MM.1S (cell line): ENCODE data around the gene ZNF320.
A peak's percentile ranks its signal among the peaks of the same experiment; 100 is the strongest.

Experiments
- DNase-seq: peaks from one replicate; pipeline ENCODE4 v3.0.0-alpha.2; 2015
- H2AFZ ChIP-seq: fragments of 300-600 bp; sonication (generic); 2 replicates; pipeline ENCODE4 v1.6.0; 2016; ENCODE audit warnings: antibody characterized with exemption, low read length
- H3F3A ChIP-seq: fragments of 300-600 bp; sonication (generic); 2 replicates; pipeline ENCODE4 v1.6.1; 2016; ENCODE audit warnings: mild to moderate bottlenecking, antibody characterized with exemption, low read length, moderate library complexity, mixed read lengths; ENCODE audit not compliant: insufficient read depth
- H3K27ac ChIP-seq: fragments of 300-600 bp; sonication (generic); 2 replicates; pipeline ENCODE4 v1.5.1; 2016; ENCODE audit warnings: mild to moderate bottlenecking, low read length
- H3K27me3 ChIP-seq: fragments of 300-600 bp; sonication (generic); replicated peaks from 2 replicates; pipeline ENCODE4 v1.6.0; 2016; ENCODE audit warnings: low read length; ENCODE audit not compliant: insufficient read depth
- H3K36me3 ChIP-seq: fragments of 300-600 bp; sonication (generic); replicated peaks from 2 replicates; pipeline ENCODE4 v1.6.1; 2016; ENCODE audit warnings: mild to moderate bottlenecking, low read length, mixed read lengths; ENCODE audit not compliant: insufficient read depth
- H3K4me1 ChIP-seq: fragments of 300-600 bp; sonication (generic); 2 replicates; pipeline ENCODE4 v1.6.1; 2016; ENCODE audit warnings: low read length, mixed read lengths
- H3K4me2 ChIP-seq: fragments of 300-600 bp; sonication (generic); 2 replicates; pipeline ENCODE4 v1.6.0; 2016; ENCODE audit warnings: low read depth, low read length
- H3K4me3 ChIP-seq: fragments of 300-600 bp; sonication (generic); 2 replicates; pipeline ENCODE4 v1.5.1; 2016; ENCODE audit warnings: low read length, mixed read lengths
- H3K79me2 ChIP-seq: fragments of 300-600 bp; sonication (generic); 2 replicates; pipeline ENCODE4 v1.6.1; 2016; ENCODE audit warnings: mixed run types, low read length, mixed read lengths
- H3K9ac ChIP-seq: fragments of 300-600 bp; sonication (generic); 2 replicates; pipeline ENCODE4 v1.6.1; 2016; ENCODE audit warnings: low read length, mixed read lengths
- H3K9me2 ChIP-seq: fragments of 300-600 bp; sonication (generic); replicated peaks from 2 replicates; pipeline ENCODE4 v1.6.1; 2016; ENCODE audit warnings: mild to moderate bottlenecking, low read length, mixed read lengths; ENCODE audit not compliant: insufficient read depth
- H3K9me3 ChIP-seq: fragments of 300-600 bp; sonication (generic); replicated peaks from 2 replicates; pipeline ENCODE4 v1.6.1; 2016; ENCODE audit warnings: mild to moderate bottlenecking, low read length, mixed read lengths; ENCODE audit not compliant: insufficient read depth
- H4K20me1 ChIP-seq: fragments of 300-600 bp; sonication (generic); 2 replicates; pipeline ENCODE4 v1.6.1; 2016; ENCODE audit warnings: mild to moderate bottlenecking, low read length, moderate library complexity, mixed read lengths; ENCODE audit not compliant: insufficient read depth
- EZH2 ChIP-seq: fragments of 300-600 bp; sonication (generic); optimal IDR thresholded peaks from 2 replicates; pipeline ENCODE3; 2017; ENCODE audit warnings: low read depth, mild to moderate bottlenecking, antibody characterized with exemption, low read length, mixed read lengths
- EZH2phosphoT487 ChIP-seq: fragments of 300-600 bp; sonication (generic); IDR thresholded peaks from 2 replicates; pipeline ENCODE4 v1.6.1; 2018; ENCODE audit warnings: antibody characterized with exemption, low read length
- TF ChIP-seq, protein P1 (sequence below): fragments of 300-600 bp; sonication (generic); IDR thresholded peaks from 2 replicates; pipeline ENCODE4 v1.5.1; 2016; ENCODE audit warnings: antibody characterized with exemption, low read length, mixed read lengths

ZNF320 gene

DNA sequence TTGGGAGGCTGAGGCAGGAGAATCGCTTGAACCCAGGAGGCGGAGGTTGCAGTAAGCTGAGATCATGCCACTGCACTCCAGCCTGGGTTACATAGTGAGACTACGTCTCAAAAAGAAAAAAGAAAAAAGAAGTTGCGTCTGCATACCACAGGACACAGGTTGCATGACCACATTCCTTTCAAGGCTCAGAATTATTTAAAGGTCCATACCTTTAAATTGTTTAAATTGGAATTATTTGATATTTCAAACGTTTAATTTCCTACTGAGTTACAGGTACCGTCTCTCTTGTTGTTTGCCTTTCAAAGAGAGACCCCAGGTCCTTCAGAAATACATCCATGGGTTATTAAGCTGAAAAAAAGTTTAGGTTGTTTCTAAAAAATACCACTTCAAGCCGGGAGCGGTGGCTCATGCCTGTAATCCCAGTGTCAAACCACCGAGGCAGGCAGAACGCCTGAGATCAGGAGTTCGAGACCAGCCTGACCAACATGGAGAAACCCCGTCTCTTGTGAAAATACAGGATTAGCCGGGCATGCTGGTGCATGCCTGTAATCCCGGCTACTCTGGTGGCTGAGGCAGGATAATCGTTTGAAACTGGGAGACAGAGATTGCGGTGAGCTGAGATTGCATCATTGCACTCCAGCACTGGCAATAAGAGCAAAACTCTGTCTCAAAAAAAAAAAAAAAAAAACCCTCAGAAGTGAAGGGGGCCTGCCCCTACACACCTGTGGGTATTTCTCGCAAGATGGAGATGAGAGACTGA is 46.6 kb upstream of the ZNF320 start:
- TF ChIP-seq EZH2phosphoT487 (no peak), EZH2 (no peak)
- TF ChIP-seq, protein P1, sequence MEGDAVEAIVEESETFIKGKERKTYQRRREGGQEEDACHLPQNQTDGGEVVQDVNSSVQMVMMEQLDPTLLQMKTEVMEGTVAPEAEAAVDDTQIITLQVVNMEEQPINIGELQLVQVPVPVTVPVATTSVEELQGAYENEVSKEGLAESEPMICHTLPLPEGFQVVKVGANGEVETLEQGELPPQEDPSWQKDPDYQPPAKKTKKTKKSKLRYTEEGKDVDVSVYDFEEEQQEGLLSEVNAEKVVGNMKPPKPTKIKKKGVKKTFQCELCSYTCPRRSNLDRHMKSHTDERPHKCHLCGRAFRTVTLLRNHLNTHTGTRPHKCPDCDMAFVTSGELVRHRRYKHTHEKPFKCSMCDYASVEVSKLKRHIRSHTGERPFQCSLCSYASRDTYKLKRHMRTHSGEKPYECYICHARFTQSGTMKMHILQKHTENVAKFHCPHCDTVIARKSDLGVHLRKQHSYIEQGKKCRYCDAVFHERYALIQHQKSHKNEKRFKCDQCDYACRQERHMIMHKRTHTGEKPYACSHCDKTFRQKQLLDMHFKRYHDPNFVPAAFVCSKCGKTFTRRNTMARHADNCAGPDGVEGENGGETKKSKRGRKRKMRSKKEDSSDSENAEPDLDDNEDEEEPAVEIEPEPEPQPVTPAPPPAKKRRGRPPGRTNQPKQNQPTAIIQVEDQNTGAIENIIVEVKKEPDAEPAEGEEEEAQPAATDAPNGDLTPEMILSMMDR = no peak

DNA sequence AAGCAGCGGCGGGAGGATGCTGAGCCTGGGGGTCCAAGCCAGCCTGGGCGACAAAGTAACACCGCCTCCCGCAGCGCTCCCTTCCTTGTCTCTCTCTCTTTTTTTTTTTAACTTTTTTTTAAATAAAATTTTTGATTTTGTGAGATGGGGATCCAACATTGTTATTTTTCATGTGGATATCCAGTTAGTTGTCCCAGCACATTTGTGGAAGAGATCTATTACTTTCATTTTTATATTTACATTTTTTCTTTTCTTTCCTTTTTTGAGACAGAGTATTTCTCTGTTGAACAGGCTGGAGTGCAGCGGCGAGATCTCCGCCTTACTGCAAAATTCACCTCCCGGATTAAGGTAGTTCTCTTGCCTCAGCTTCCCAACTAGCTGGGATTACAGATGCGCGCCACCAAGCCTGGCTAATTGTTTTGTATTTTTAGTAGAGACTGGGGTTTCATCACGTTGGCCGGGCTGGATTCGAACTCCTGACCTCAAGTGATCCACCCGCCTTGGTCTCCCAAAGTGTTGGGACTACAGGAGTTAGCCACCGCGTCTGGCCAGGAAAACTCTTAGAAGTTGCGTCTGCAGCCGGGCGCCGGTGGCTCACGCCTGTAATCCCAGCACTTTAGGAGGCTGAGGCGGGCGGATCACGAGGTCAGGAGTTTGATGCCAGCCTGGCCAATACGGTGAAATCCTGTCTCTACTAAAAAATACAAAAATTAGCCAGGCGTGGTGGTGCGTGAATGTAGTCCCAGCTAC is 45.9 kb upstream of the ZNF320 start:
- peak overlapping the region; percentile 60; the same call in 1 of the 2 replicates for H3K4me3 ChIP-seq
- no peak overlapping the region for H3K27ac ChIP-seq
- no peaks in the 10 kb centered on the region for H3K4me1 ChIP-seq
- H3K9ac ChIP-seq = no peak overlapping the region
- no peaks in the 10 kb centered on the region for H3K36me3 ChIP-seq
- no peaks in the 10 kb centered on the region for H4K20me1 ChIP-seq
- H3K4me2 ChIP-seq = peak overlapping the region; percentile 86; the same call in 1 of the 2 replicates
- no peaks in the 10 kb centered on the region for H3F3A ChIP-seq
- H3K27me3 ChIP-seq = no peaks in the 10 kb centered on the region
- H2AFZ ChIP-seq = peak overlapping the region; percentile 76
- H3K9me3 ChIP-seq = no peaks in the 10 kb centered on the region
- no peaks in the 10 kb centered on the region for H3K79me2 ChIP-seq
- no peak for DNase-seq
- H3K9me2 ChIP-seq = no peaks in the 10 kb centered on the region
- TF ChIP-seq EZH2phosphoT487 (no peak), EZH2 (no peak)
- TF ChIP-seq, protein P1 = no peak

More for the DNA sequence above, 46.6 kb upstream of the ZNF320 start:
- Histone ChIP-seq H3F3A (no peaks in the 10 kb centered on the region), H3K27ac (no peak overlapping the region), H4K20me1 (no peaks in the 10 kb centered on the region), H3K9me3 (no peaks in the 10 kb centered on the region), H3K36me3 (no peaks in the 10 kb centered on the region), H3K4me2 (no peak overlapping the region), H3K4me1 (no peaks in the 10 kb centered on the region), H3K79me2 (no peaks in the 10 kb centered on the region), H3K9ac (no peak overlapping the region), H3K9me2 (no peaks in the 10 kb centered on the region), H3K4me3 (no peak overlapping the region), H2AFZ (no peak overlapping the region), H3K27me3 (no peaks in the 10 kb centered on the region)
- no peak for DNase-seq

DNA sequence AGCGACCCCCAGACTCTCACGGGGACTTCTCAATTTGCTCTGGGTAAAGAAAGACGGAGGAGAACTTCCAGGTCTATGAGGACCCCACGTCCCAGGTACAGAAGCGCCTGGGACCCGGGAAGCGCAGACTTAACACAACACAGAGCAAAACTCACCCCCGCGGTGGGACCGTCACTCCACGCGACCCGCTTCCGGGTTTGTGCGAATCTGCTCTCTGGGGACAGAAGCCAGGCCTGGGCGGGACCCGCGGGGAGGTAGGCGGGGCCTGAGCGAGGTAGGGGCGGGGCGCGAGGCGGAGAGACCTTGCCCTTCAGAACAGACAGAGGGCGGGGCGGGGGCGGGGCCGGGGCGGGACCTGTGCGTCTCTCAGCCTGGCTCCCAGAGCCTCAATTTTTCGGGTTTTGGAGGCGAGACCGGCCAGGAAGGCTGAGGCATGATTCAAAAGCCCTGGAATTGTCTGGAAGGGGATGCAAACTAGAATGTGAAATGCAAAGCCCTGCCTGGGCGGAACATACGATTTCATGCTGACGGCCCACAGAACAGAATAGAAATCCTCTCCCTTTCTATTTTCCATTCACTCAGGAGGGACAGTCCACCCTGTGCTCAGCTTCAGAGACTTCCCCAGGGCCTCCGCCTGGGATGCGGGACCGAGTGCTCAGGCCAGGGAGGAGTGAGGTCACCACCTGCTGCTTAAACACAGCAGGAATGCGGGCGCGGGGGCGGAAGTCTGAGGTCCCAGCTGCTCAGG is 45.1 kb upstream of the ZNF320 start:
- Histone ChIP-seq H3K27me3 (no peaks in the 10 kb centered on the region), H3K4me3 (peak overlapping the region; percentile 69), H3K79me2 (no peaks in the 10 kb centered on the region), H3F3A (no peaks in the 10 kb centered on the region), H3K9me2 (no peaks in the 10 kb centered on the region), H3K36me3 (no peaks in the 10 kb centered on the region), H3K9me3 (no peaks in the 10 kb centered on the region), H3K4me1 (no peaks in the 10 kb centered on the region), H3K9ac (peak overlapping the region; percentile 64), H3K4me2 (peak overlapping the region; percentile 86; the same call in 1 of the 2 replicates), H4K20me1 (no peaks in the 10 kb centered on the region), H3K27ac (no peak overlapping the region), H2AFZ (peak overlapping the region; percentile 86)
- TF ChIP-seq, protein P1 = no peak
- TF ChIP-seq EZH2phosphoT487 (no peak), EZH2 (no peak)
- DNase-seq = peak; percentile 74
